Choroid plexus epithelial cell (primary cell): ENCODE results near the gene TNIP3.

ENCODE experiments used
- DNase-seq: peaks from one replicate; pipeline ENCODE4 v3.0.0-alpha.2; 2010; ENCODE audit warnings: low read depth
- H3K4me3 ChIP-seq: 2 replicates; pipeline ENCODE4 v1.5.1; 2011; ENCODE audit warnings: low read depth, mild to moderate bottlenecking, control low read depth, low read length, moderate library complexity
- TF ChIP-seq, protein P1 (sequence below): conservative IDR thresholded peaks from 2 replicates; pipeline ENCODE4 v1.5.1; 2011; ENCODE audit warnings: low read depth, mild to moderate bottlenecking, control low read depth, inconsistent platforms, low read length, moderate library complexity

Gene TNIP3

DNA sequence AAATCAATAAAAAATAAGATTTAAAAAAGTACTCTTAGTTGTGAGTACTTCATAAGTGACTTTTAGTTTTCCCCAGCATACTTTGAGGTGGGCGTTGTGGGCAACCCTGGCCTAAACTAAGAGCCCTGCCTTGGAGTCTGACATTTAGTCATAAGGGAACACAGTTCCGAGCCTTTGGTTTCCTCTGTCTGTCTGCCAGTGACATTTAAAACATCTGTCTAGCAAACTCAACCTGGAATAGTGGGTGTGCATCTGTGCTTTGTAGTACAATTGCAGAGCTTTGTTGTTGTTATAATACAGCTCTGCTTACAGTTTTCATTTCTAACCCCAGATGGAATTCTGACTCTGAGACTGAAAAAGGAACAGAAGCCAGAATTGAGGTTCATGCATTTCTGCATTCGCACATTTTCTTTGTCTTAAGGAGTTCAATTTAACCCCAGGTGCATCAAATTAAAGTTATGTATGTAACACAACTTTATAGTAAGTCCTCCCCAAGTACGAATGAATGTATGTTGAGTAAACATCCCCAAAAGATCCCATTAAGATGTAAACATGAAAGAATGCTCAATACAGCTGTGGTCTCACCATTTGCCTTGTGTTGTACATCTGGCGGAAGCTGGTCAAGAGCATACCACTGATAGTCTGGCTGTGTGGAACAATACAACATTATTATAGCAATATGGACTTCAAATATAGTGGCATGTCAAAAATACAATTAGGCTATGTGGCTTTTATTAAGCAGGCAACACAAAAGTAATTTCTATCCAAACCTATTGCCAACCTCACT lies 25.9 kb downstream of the TNIP3 start:
- H3K4me3 ChIP-seq: no peak overlapping the region
- no peak for DNase-seq
- TF ChIP-seq, protein P1, sequence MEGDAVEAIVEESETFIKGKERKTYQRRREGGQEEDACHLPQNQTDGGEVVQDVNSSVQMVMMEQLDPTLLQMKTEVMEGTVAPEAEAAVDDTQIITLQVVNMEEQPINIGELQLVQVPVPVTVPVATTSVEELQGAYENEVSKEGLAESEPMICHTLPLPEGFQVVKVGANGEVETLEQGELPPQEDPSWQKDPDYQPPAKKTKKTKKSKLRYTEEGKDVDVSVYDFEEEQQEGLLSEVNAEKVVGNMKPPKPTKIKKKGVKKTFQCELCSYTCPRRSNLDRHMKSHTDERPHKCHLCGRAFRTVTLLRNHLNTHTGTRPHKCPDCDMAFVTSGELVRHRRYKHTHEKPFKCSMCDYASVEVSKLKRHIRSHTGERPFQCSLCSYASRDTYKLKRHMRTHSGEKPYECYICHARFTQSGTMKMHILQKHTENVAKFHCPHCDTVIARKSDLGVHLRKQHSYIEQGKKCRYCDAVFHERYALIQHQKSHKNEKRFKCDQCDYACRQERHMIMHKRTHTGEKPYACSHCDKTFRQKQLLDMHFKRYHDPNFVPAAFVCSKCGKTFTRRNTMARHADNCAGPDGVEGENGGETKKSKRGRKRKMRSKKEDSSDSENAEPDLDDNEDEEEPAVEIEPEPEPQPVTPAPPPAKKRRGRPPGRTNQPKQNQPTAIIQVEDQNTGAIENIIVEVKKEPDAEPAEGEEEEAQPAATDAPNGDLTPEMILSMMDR: no peak

DNA sequence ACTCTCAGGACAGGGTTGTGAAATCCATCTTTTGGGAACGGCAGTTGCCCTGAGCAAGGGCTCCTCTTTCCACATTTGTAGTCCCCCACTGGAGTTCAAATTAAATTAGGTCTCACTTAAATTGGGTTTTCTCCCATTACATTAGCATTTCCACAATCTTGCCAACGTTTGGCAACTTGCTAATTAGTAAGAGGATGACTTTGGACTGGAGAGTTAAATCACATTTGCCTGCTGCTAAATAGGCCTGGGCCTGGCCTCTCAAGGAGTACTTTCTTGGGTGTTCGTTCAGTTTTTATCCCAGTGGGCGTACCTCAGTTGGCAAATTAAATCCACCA lies 33.8 kb downstream of the TNIP3 start:
- no peak overlapping the region for H3K4me3 ChIP-seq
- DNase-seq: no peak
- TF ChIP-seq, protein P1: no peak

DNA sequence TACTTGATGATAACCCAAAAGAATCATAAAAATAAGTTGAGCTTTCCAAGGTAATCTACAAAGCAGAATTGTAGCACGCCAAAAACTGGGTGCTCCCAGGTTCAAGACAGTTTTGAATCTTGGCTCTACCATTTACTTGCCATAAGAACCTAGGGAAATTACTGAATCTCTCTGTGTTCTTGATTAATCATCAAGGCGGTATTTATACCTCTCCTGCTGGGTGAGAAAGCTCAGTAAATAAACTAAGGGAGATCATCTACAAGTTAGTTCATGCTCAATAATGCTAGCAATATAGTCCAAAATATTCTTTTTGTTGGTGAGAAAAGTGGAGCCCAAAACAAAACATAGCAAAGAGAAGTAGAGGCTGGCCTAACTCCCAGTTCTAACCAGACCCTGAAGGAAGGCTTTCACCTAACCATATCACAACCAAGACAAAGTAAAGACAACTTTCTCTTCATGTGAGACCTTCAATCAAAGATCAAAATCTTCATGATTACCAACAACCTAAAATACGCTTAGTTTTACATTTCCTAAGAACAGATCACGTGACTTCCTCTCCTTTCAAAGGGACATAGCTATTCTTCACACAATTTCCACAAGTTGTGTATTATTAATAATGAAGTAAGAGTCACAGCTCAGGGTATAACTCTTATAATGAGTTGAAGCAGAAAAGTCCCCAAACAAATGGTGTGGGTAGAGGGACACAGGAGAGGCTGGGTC lies 34.4 kb downstream of the TNIP3 start:
- TF ChIP-seq, protein P1: no peak
- DNase-seq: no peak
- no peak overlapping the region for H3K4me3 ChIP-seq

DNA sequence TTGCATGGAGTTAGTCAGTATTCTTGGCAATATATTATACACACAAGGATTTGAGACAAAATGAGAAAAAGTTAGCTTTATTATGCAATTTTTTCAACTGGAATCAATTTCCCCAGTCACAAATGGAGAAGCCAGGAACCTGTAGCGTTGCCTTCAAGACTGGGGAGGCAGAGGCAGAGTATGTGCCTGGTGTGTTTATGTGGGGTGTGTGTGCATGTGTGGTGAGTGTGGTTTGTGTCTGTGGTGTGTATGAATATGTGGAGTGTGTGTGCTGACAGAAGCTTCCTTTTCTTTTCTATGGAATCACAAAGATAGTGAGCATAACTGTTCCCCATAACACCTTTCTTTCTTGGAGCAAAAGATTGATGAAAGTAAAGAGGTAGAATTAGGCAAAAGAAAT lies 37.0 kb downstream of the TNIP3 start:
- H3K4me3 ChIP-seq: no peak overlapping the region
- no peak for DNase-seq
- TF ChIP-seq, protein P1: no peak

DNA sequence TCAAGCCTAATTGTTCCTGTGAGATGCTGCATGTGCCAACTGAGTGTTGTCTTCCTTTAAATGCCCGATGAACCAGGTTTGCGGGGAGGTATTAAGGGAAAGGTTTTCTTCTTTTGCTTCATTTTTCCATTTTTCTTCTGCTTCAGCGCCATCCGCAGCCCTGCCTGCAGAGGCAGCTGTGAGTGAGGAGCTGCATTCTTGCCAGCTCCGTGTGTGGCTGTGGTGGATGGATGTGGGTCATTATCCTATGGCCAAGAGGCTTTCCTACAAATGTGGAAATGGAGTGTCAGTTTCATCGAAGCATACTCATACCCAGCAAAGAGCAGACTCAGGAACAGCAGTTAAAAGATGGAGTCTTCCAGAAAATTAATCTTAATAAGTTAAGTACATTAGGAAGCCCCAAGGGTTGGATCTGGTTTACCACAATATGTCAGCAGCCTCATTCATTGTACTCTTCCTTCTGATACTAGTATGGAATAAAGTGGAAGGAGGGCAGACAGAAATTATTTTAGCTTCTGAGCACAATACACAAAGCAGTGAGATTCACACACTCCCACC lies 37.6 kb downstream of the TNIP3 start:
- TF ChIP-seq, protein P1: no peak
- DNase-seq: no peak
- no peak overlapping the region for H3K4me3 ChIP-seq

DNA sequence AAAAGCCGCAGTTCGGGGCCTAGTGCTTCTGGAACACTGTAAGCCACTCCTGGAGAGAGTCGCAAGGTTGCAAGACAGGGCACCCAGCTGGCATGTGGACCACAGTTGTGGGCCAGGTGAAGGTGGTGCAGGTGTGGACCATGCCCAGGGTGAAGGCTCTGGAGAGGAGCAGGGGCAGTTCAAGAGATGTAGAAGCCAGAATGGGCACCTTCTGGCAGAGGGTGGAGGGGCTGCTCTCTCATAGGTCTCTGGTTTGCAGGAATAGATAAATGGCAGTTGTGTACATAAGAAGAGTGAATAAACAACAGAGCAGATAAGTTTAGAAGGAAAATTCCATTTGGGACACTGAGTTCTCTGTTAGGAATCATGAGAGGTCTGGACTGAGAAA lies 38.6 kb downstream of the TNIP3 start:
- TF ChIP-seq, protein P1: no peak
- DNase-seq: no peak
- no peak overlapping the region for H3K4me3 ChIP-seq
